DOHH2 (cell line): ENCODE data around the gene REEP2.

Experiments used
- H3F3A ChIP-seq: fragments of 200-600 bp; sonication (generic), shearing (Covaris generic); 2 replicates; pipeline ENCODE4 v1.6.0; 2016; ENCODE audit warnings: antibody characterized with exemption, mild to moderate bottlenecking; ENCODE audit not compliant: control insufficient read depth, insufficient read depth
- H3K27ac ChIP-seq: fragments of 200-600 bp; sonication (generic); 2 replicates; pipeline ENCODE4 v1.5.1; 2014; ENCODE audit warnings: low read depth, mild to moderate bottlenecking, low read length, moderate library complexity
- H3K27me3 ChIP-seq: fragments of 200-600 bp; sonication (generic); 2 replicates; pipeline ENCODE4 v1.6.1; 2014; ENCODE audit warnings: mild to moderate bottlenecking, low read length, mixed read lengths; ENCODE audit not compliant: control insufficient read depth
- H3K36me3 ChIP-seq: fragments of 200-600 bp; sonication (generic); 2 replicates; pipeline ENCODE4 v1.6.1; 2014; ENCODE audit warnings: mild to moderate bottlenecking, low read length, moderate library complexity, mixed read lengths; ENCODE audit not compliant: control insufficient read depth
- H3K4me1 ChIP-seq: fragments of 200-600 bp; sonication (generic); 2 replicates; pipeline ENCODE4 v1.6.1; 2014; ENCODE audit warnings: mild to moderate bottlenecking, low read length, mixed read lengths; ENCODE audit not compliant: control insufficient read depth
- H3K4me2 ChIP-seq: fragments of 200-600 bp; sonication (generic); 2 replicates; pipeline ENCODE4 v1.6.0; 2014; ENCODE audit warnings: mild to moderate bottlenecking, low read length, moderate library complexity
- H3K4me3 ChIP-seq: fragments of 200-600 bp; sonication (generic); 2 replicates; pipeline ENCODE4 v1.5.1; 2014; ENCODE audit warnings: mild to moderate bottlenecking, low read length, mixed read lengths
- H3K79me2 ChIP-seq: fragments of 200-600 bp; sonication (generic); 2 replicates; pipeline ENCODE4 v1.6.1; 2014; ENCODE audit warnings: mild to moderate bottlenecking, low read length, mixed read lengths; ENCODE audit not compliant: control insufficient read depth
- H3K9me2 ChIP-seq: fragments of 200-600 bp; sonication (generic); replicated peaks from 2 replicates; pipeline ENCODE4 v1.6.1; 2014; ENCODE audit warnings: mild to moderate bottlenecking, low read length, mixed read lengths; ENCODE audit not compliant: control insufficient read depth
- H3K9me3 ChIP-seq: fragments of 200-600 bp; sonication (generic); 2 replicates; pipeline ENCODE4 v1.6.1; 2014; ENCODE audit warnings: antibody characterized with exemption, low read length, mixed read lengths; ENCODE audit not compliant: control insufficient read depth, insufficient read depth
- H4K20me1 ChIP-seq: fragments of 200-600 bp; sonication (generic); 2 replicates; pipeline ENCODE4 v1.6.0; 2014; ENCODE audit warnings: low read depth, mild to moderate bottlenecking, antibody characterized with exemption, low read length, moderate library complexity; ENCODE audit not compliant: control insufficient read depth, insufficient read depth
- EZH2phosphoT487 ChIP-seq: fragments of 200-600 bp; sonication (generic); IDR thresholded peaks from 2 replicates; pipeline ENCODE4 v1.6.1; 2017; ENCODE audit warnings: borderline replicate concordance, mild to moderate bottlenecking, antibody characterized with exemption, low read length, moderate library complexity, mixed read lengths
- TF ChIP-seq, protein P1 (sequence below): fragments of 200-600 bp; sonication (generic); IDR thresholded peaks from one replicate; pipeline ENCODE4 v1.5.1; 2014; ENCODE audit warnings: antibody characterized with exemption, mild to moderate bottlenecking, low read depth, low read length; ENCODE audit not compliant: poor library complexity, severe bottlenecking

Gene REEP2

GRCh38 chr5:138454121-138454520, 15.3 kb downstream of the REEP2 start:
- no peaks in the 10 kb centered on the region for H3K9me3 ChIP-seq
- no peaks in the 10 kb centered on the region for H3K9me2 ChIP-seq
- peaks cover 9% of the 10 kb centered on the region; the same call in 1 of the 2 replicates for H3K27me3 ChIP-seq

GRCh38 chr5:138455232-138455930, 16.5 kb downstream of the REEP2 start:
- no peak for TF ChIP-seq EZH2phosphoT487
- TF ChIP-seq, protein P1, sequence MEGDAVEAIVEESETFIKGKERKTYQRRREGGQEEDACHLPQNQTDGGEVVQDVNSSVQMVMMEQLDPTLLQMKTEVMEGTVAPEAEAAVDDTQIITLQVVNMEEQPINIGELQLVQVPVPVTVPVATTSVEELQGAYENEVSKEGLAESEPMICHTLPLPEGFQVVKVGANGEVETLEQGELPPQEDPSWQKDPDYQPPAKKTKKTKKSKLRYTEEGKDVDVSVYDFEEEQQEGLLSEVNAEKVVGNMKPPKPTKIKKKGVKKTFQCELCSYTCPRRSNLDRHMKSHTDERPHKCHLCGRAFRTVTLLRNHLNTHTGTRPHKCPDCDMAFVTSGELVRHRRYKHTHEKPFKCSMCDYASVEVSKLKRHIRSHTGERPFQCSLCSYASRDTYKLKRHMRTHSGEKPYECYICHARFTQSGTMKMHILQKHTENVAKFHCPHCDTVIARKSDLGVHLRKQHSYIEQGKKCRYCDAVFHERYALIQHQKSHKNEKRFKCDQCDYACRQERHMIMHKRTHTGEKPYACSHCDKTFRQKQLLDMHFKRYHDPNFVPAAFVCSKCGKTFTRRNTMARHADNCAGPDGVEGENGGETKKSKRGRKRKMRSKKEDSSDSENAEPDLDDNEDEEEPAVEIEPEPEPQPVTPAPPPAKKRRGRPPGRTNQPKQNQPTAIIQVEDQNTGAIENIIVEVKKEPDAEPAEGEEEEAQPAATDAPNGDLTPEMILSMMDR: no peak
- Histone ChIP-seq H3K4me2 (no peak overlapping the region), H3K27me3 (peaks cover 9% of the 10 kb centered on the region; the same call in 1 of the 2 replicates), H3K79me2 (no peaks in the 10 kb centered on the region), H3F3A (no peaks in the 10 kb centered on the region), H4K20me1 (no peaks in the 10 kb centered on the region), H3K4me3 (no peak overlapping the region), H3K9me2 (no peaks in the 10 kb centered on the region), H3K36me3 (no peaks in the 10 kb centered on the region), H3K4me1 (peaks cover 20% of the 10 kb centered on the region), H3K9me3 (no peaks in the 10 kb centered on the region), H3K27ac (no peak overlapping the region)

More at GRCh38 chr5:138454121-138454520, 15.3 kb downstream of the REEP2 start:
- H3K79me2 ChIP-seq: no peaks in the 10 kb centered on the region
- H3F3A ChIP-seq: no peaks in the 10 kb centered on the region
- no peak overlapping the region for H3K4me2 ChIP-seq
- no peaks in the 10 kb centered on the region for H4K20me1 ChIP-seq
- H3K36me3 ChIP-seq: no peaks in the 10 kb centered on the region
- H3K4me1 ChIP-seq: peaks cover 10% of the 10 kb centered on the region
- no peak overlapping the region for H3K4me3 ChIP-seq
- TF ChIP-seq, protein P1: no peak
- TF ChIP-seq EZH2phosphoT487: no peak
- no peak overlapping the region for H3K27ac ChIP-seq

- Histone ChIP-seq H3F3A (no peaks in the 10 kb centered on the region), H3K36me3 (no peaks in the 10 kb centered on the region), H3K9me3 (no peaks in the 10 kb centered on the region), H3K27me3 (peaks cover 9% of the 10 kb centered on the region; the same call in 1 of the 2 replicates), H3K4me3 (no peak overlapping the region), H3K4me1 (peaks cover 26% of the 10 kb centered on the region), H4K20me1 (no peaks in the 10 kb centered on the region), H3K27ac (no peak overlapping the region), H3K79me2 (no peaks in the 10 kb centered on the region), H3K9me2 (no peaks in the 10 kb centered on the region), H3K4me2 (no peak overlapping the region)
- TF ChIP-seq EZH2phosphoT487: no peak
- TF ChIP-seq, protein P1: no peak
Measured at GRCh38 chr5:138457531-138458275, 18.8 kb downstream of the REEP2 start.
